HepG2 (cell line): ENCODE results near the gene FAM177B. TPM values are rescaled to one million over a fixed set of nuclear protein-coding genes. Genes with fewer than 3 reads are reported as not detected.

Experiments
- ATAC-seq: fragments of 200-7000 bp; cut with Tn5 transposase; 3 replicates; pipeline ENCODE4 v1.9.1; 2020; ENCODE audit warnings: mild to moderate bottlenecking, moderate library complexity
- BruUV-seq: library from RNA; stranded (reverse); fragments of 400-500 nt; replicated peaks from 2 replicates; lab custom pipeline; 2021; lab: Mats Ljungman, UMichigan
- CTCF ChIA-PET: fragments of 300-600 bp; formaldehyde crosslinking; extraction: SDS; loops from one replicate; lab custom pipeline; 2021; ENCODE audit warnings: low total read pairs, inconsistent platforms, low intra/inter-chr PET ratio; lab: Yijun Ruan, JAX
- POLR2A ChIA-PET: fragments of 350-600 bp; sonication (Branson Sonifier 250); formaldehyde crosslinking; loops from one replicate; lab custom pipeline; 2020; ENCODE audit warnings: antibody characterized with exemption, inconsistent platforms; lab: Yijun Ruan, JAX
- DNase-seq: peaks from one replicate; pipeline ENCODE4 v3.0.0-alpha.2; 2015; ENCODE audit warnings: low spot score
- FAIRE-seq: peaks from 3 replicates; lab custom pipeline; 2011; peaks lifted over from hg19 to GRCh38; lab: Jason Lieb, UNC
- H2AFZ ChIP-seq: one replicate; pipeline ENCODE4 v1.6.1; 2011; ENCODE audit warnings: low read length, inconsistent platforms
- H3K27ac ChIP-seq: fragments of 300-600 bp; 3 replicates; pipeline ENCODE4 v1.8.0; 2011; ENCODE audit warnings: mixed run types, mild to moderate bottlenecking, mixed read lengths, low read length, inconsistent platforms; ENCODE audit not compliant: insufficient read depth; ENCODE audit errors: extremely low read length
- H3K27me3 ChIP-seq, 2 experiments: fragments of 200-600 bp in 1 of 2; 2 replicates in 1 of 2; 3 replicates in 1 of 2; pipeline versions ENCODE4 v1.6.0 to v1.8.0; 2011; ENCODE audit warnings: low read length in 2 of 2, mild to moderate bottlenecking in 2 of 2, moderate library complexity in 2 of 2, inconsistent platforms in 1 of 2; ENCODE audit not compliant: insufficient read depth in 2 of 2, control insufficient read depth in 1 of 2
- H3K36me3 ChIP-seq, 2 experiments: fragments of 200-600 bp in 1 of 2; replicated peaks in 1 of 2; 2 replicates in 1 of 2; 3 replicates in 1 of 2; pipeline versions ENCODE4 v1.5.1 to v1.8.0; 2011; ENCODE audit warnings: low read length in 2 of 2, inconsistent platforms in 1 of 2; ENCODE audit not compliant: insufficient read depth in 2 of 2, control insufficient read depth in 1 of 2
- H3K4me1 ChIP-seq: 2 replicates; pipeline ENCODE4 v1.5.1; 2012; ENCODE audit warnings: low read length, inconsistent platforms; ENCODE audit not compliant: insufficient read depth
- H3K4me2 ChIP-seq: 2 replicates; pipeline ENCODE4 v1.6.0; 2011; ENCODE audit warnings: low read depth, low read length, inconsistent platforms
- H3K4me3 ChIP-seq, 3 experiments: fragments of 200-600 bp in 1 of 3; sonication (generic), shearing (Covaris generic) in 1 of 3; replicated peaks in 1 of 3; 2 replicates each; pipeline ENCODE4 v1.5.1; 2011 to 2016; ENCODE audit warnings: low read length in 3 of 3, inconsistent platforms in 2 of 3, low read depth in 2 of 3, mild to moderate bottlenecking in 2 of 3, control low read depth in 1 of 3, mixed read lengths in 1 of 3; ENCODE audit not compliant: insufficient read depth in 1 of 3
- H3K79me2 ChIP-seq: one replicate; pipeline ENCODE4 v1.6.1; 2011; ENCODE audit warnings: low read length, inconsistent platforms; ENCODE audit not compliant: insufficient read depth
- H3K9ac ChIP-seq: 2 replicates; pipeline ENCODE4 v1.6.0; 2011; ENCODE audit warnings: mild to moderate bottlenecking, low read depth, low read length, inconsistent platforms; ENCODE audit not compliant: insufficient read depth
- H3K9me3 ChIP-seq: 2 replicates; pipeline ENCODE4 v1.5.1; 2012; ENCODE audit warnings: mild to moderate bottlenecking, low read length
- H4K20me1 ChIP-seq: 2 replicates; pipeline ENCODE4 v1.6.0; 2011; ENCODE audit warnings: inconsistent platforms, mild to moderate bottlenecking, low read length, moderate library complexity; ENCODE audit not compliant: insufficient read depth
- MBD4 ChIP-seq: IDR thresholded peaks from 2 replicates; pipeline ENCODE4 v1.6.1; 2012; ENCODE audit warnings: low read length, inconsistent platforms, borderline replicate concordance
- POLR2AphosphoS5 ChIP-seq: IDR thresholded peaks from 2 replicates; pipeline ENCODE4 v1.6.1; 2012; ENCODE audit warnings: low read depth, low read length
- ZNF17 ChIP-seq: sonication (generic); formaldehyde crosslinking; IDR thresholded peaks from 2 replicates; pipeline ENCODE4 v1.5.0; 2020; ENCODE audit warnings: mild to moderate bottlenecking, missing genetic modification reagents
- ZNF3 ChIP-seq: IDR thresholded peaks from 2 replicates; pipeline ENCODE4 v1.7.0; 2017; ENCODE audit warnings: inconsistent platforms
- WGBS: methylation state at CpG from one replicate; pipeline ENCODE4 v1.1.6; 2017; ENCODE audit warnings: low lambda C conversion rate; 5-methylcytosine and 5-hydroxymethylcytosine counted together
- in situ Hi-C: cut with HindIII; loops from 2 replicates; pipeline ENCODE4 v1.10.0; 2017; ENCODE audit warnings: low pct_unique_long_range_greater_than_20kb; ENCODE audit not compliant: extremely low pct_ligation_motif_present
- intact Hi-C: fragments of 100-400 bp; cut with micrococcal nuclease; formaldehyde crosslinking; loops from one replicate; pipeline ENCODE4 v1.10.0; 2022; ENCODE audit not compliant: unreplicated experiment
- polyA plus RNA-seq, 8 experiments: library from polyadenylated mRNA; depleted of rRNA in 3 of 8; stranded (reverse) in 7 of 8; unstranded in 1 of 8; fragments of >200 nt; fragmentation: Illumina TruSeq in 4 of 8; extraction: Trizol in 4 of 8; gene quantifications; 2 replicates each; pipeline versions ENCODE4 v1.2.1 to v1.2.3, GENCODE V29; 2011 to 2016; ENCODE audit warnings: low read depth in 4 of 8, missing spikeins in 1 of 8, mixed read lengths in 1 of 8; ENCODE audit not compliant: insufficient read depth in 1 of 8
- total RNA-seq, 5 experiments: library from RNA; depleted of rRNA; stranded (reverse); fragments of >200 nt; fragmentation: Illumina TruSeq; extraction: Trizol; gene quantifications; 2 replicates each; pipeline ENCODE4 v1.2.3, GENCODE V29; 2016; ENCODE audit warnings: low read depth in 1 of 5

FAM177B gene
- total and polyA plus RNA-seq, 2 of the 13 experiments (the other 11 are each of a cell fraction or from before 2014, with no cell fraction given) = 0.05 TPM; not detected in 1

DNA sequence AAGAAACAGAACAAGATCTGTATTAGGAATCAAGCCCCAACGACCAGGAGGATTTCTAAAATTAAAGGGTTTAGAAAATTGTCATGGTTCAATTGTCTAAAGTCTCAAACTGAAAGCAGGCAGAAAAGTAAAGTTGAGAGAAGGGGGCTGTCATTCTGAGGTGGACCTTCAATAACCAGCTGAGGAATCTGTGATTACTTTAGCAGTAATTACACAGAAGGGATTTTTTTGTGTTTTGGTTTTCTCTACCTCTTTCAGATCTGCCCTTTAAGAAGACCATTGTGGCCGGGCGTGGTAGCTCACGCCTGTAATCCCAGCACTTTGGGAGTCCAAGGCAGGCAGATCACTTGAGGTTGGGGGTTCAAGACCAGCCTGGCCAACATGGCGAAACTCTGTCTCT is 42.1 kb upstream of the FAM177B start:
- no peaks in the 10 kb centered on the region for H3K4me1 ChIP-seq
- no peak for FAIRE-seq
- no peaks in the 10 kb centered on the region for H3K27me3 ChIP-seq
- no peak overlapping the region for H3K4me2 ChIP-seq
- WGBS = 91% methylated on average over 5 of the region's 5 CpGs
- H3K79me2 ChIP-seq = peaks cover 2% of the 10 kb centered on the region
- no peak overlapping the region for H3K4me3 ChIP-seq
- no peak for DNase-seq
- H3K27ac ChIP-seq = no peak overlapping the region
- H3K36me3 ChIP-seq = peaks cover 3 to 18% of the 10 kb centered on the region in 2 experiments; a peak in 3 of 5 replicates
- ChIA-PET CTCF (no interaction called here), POLR2A (interaction anchor here (0.6 kb wide), 1 partner anchor 1359 kb away, joined by 3 read pairs; no protein-coding TSS in a partner anchor)
- no peak for ATAC-seq
- H3K9ac ChIP-seq = no peak overlapping the region
- in situ Hi-C loops = no loop called here
- no peaks in the 10 kb centered on the region for H3K9me3 ChIP-seq
- H4K20me1 ChIP-seq = no peaks in the 10 kb centered on the region
- BruUV-seq = no TSS peak
- no peak overlapping the region for H2AFZ ChIP-seq
- intact Hi-C loops = no loop called here
- no peak for TF ChIP-seq ZNF17 (CRISPR knock-in tag)

GRCh38 chr1:222696741-222697140 is 40.3 kb upstream of the FAM177B start:
- Histone ChIP-seq H4K20me1 (no peaks in the 10 kb centered on the region), H3K4me3 (no peak overlapping the region), H3K27ac (no peak overlapping the region), H2AFZ (no peak overlapping the region), H3K27me3 (no peaks in the 10 kb centered on the region), H3K4me1 (no peaks in the 10 kb centered on the region), H3K9me3 (no peaks in the 10 kb centered on the region), H3K9ac (no peak overlapping the region), H3K4me2 (no peak overlapping the region), H3K36me3 (peaks cover 0 to 16% of the 10 kb centered on the region in 2 experiments; a peak in 1 of 5 replicates), H3K79me2 (peaks cover 2% of the 10 kb centered on the region)
- intact Hi-C loops = no loop called here
- BruUV-seq = no TSS peak
- over 99% methylated on average over 8 of the region's 8 CpGs for WGBS
- ATAC-seq (no peak), FAIRE-seq (no peak), DNase-seq (no peak)
- TF ChIP-seq ZNF3 (CRISPR knock-in tag) = no peak
- TF ChIP-seq MBD4 = no peak
- no peak for TF ChIP-seq POLR2AphosphoS5
- CTCF ChIA-PET = no interaction called here
- POLR2A ChIA-PET = no interaction called here
- in situ Hi-C loops = no loop called here
